Measurements from ENCODE around the gene YTHDF1. TPM values are rescaled to one million over a fixed set of nuclear protein-coding genes. Genes with fewer than 3 reads are reported as not detected.

YTHDF1 gene
- total RNA-seq, 6 donors from 2014 or later: 29.3 to 42.1 (median 31.6) TPM

- TF ChIP-seq POLR2AphosphoS5 (IDR thresholded peaks at IDR 0.05) (no peak), EP300 (IDR thresholded peaks at IDR 0.05) (no peak), CTCF (IDR thresholded peaks at IDR 0.05) (no peak), POLR2A (IDR thresholded peaks at IDR 0.05) (no peak)
- WGBS, 2 donors: 58 to 61% methylated on average over 13 to 14 of the region's 15 CpGs
- DNase-seq (peak in 1 of 2 donors; percentile 52), ATAC-seq (ENCODE audit: low FRiP score in 2 of 2) (no peak)
- Histone ChIP-seq H3K27me3 (peaks cover 0 to 5% (median 0%) of the 10 kb centered on the region in 4 donors), H3K27ac (no peak overlapping the region), H3K4me3 (no peak overlapping the region), H3K36me3 (no peaks in the 10 kb centered on the region), H3K9me3 (no peaks in the 10 kb centered on the region), H3K4me1 (no peaks in the 10 kb centered on the region)
Observed at GRCh38 chr20:63155266-63156165, 60.4 kb downstream of the YTHDF1 start.

GRCh38 chr20:63154395-63154794 lies 61.5 kb downstream of the YTHDF1 start:
- DNase-seq (no peak), ATAC-seq (ENCODE audit: low FRiP score in 2 of 2) (no peak)
- 23 to 24% methylated on average over 3 of the region's 3 CpGs for WGBS, 2 donors
- H3K27ac ChIP-seq: no peak overlapping the region
- no peaks in the 10 kb centered on the region for H3K36me3 ChIP-seq
- H3K9me3 ChIP-seq: no peaks in the 10 kb centered on the region
- no peak overlapping the region for H3K4me3 ChIP-seq
- no peaks in the 10 kb centered on the region for H3K4me1 ChIP-seq
- H3K27me3 ChIP-seq: peaks cover 0 to 5% (median 0%) of the 10 kb centered on the region in 4 donors
- TF ChIP-seq CTCF (IDR thresholded peaks at IDR 0.05) (no peak), EP300 (IDR thresholded peaks at IDR 0.05) (no peak), POLR2AphosphoS5 (IDR thresholded peaks at IDR 0.05) (no peak), POLR2A (IDR thresholded peaks at IDR 0.05) (no peak)

GRCh38 chr20:63153254-63154221 lies 62.4 kb downstream of the YTHDF1 start:
- TF ChIP-seq POLR2A (IDR thresholded peaks at IDR 0.05) (no peak), CTCF (IDR thresholded peaks at IDR 0.05) (no peak), EP300 (IDR thresholded peaks at IDR 0.05) (no peak), POLR2AphosphoS5 (IDR thresholded peaks at IDR 0.05) (no peak)
- Histone ChIP-seq H3K27ac (no peak overlapping the region), H3K4me3 (no peak overlapping the region), H3K9me3 (peaks cover 0 to 4% (median under 1%) of the 10 kb centered on the region in 4 donors), H3K36me3 (no peaks in the 10 kb centered on the region), H3K4me1 (no peaks in the 10 kb centered on the region), H3K27me3 (peaks cover 0 to 10% (median 0%) of the 10 kb centered on the region in 4 donors)
- WGBS, 2 donors: 71 to 73% methylated on average over 14 to 16 of the region's 16 CpGs
- ATAC-seq (ENCODE audit: low FRiP score in 2 of 2) (no peak), DNase-seq (no peak)

GRCh38 chr20:63152322-63153253 lies 63.3 kb downstream of the YTHDF1 start:
- Histone ChIP-seq H3K27me3 (peaks cover 0 to 12% (median 0%) of the 10 kb centered on the region in 4 donors), H3K27ac (no peak overlapping the region), H3K4me1 (no peaks in the 10 kb centered on the region), H3K9me3 (peaks cover 5 to 11% (median 9%) of the 10 kb centered on the region in 4 donors), H3K4me3 (no peak overlapping the region), H3K36me3 (no peaks in the 10 kb centered on the region)
- WGBS, 2 donors: 60 to 70% methylated on average over 11 to 28 of the region's 28 CpGs
- TF ChIP-seq POLR2A (IDR thresholded peaks at IDR 0.05): no peak
- no peak for TF ChIP-seq CTCF (IDR thresholded peaks at IDR 0.05)
- DNase-seq: peak in 1 of 2 donors; percentile 57
- peak in 1 of 2 donors; percentile 34 for ATAC-seq (ENCODE audit: low FRiP score in 2 of 2)

Data from upper lobe of left lung (tissue), 6 donors.